Right lobe of liver (tissue), 4 donors: ENCODE results near the gene NCS1.

ENCODE experiments used
- CTCF ChIP-seq, 4 donors: fragments of 200-600 bp in 3 of 4; fragments of 450-650 bp in 1 of 4; IDR thresholded peaks; one replicate each; pipeline versions ENCODE4 v1.5.1 to v1.8.0; 2016 to 2022; ENCODE audit warnings: antibody characterized with exemption in 4 of 4, mild to moderate bottlenecking in 2 of 4
- POLR2A ChIP-seq: fragments of 450-650 bp; IDR thresholded peaks from one replicate; pipeline ENCODE4 v1.6.1; 2017; ENCODE audit warnings: antibody characterized with exemption, mild to moderate bottlenecking
- donor health status: DM: no; HTN: no; CAD: no.
- donor health status: DM: no; HTN: no; CAD: no.
- donor health status: DM: no; HTN: yes; CAD: no.

- TF ChIP-seq CTCF (IDR thresholded peaks at IDR 0.05): no peak
- no peak for TF ChIP-seq POLR2A
Observed at GRCh38 chr9:130175355-130175754, 3.2 kb downstream of the NCS1 start.
